ENCODE results near the gene PRC1.
A peak's percentile ranks its signal among the peaks of the same experiment; 100 is the strongest.

Gene PRC1

GRCh38 chr15:90939756-90940155 lies 54.6 kb downstream of the PRC1 start:
- no peak overlapping the region for H3K4me3 ChIP-seq (ENCODE audit: low read length)
- TF ChIP-seq, protein P1, sequence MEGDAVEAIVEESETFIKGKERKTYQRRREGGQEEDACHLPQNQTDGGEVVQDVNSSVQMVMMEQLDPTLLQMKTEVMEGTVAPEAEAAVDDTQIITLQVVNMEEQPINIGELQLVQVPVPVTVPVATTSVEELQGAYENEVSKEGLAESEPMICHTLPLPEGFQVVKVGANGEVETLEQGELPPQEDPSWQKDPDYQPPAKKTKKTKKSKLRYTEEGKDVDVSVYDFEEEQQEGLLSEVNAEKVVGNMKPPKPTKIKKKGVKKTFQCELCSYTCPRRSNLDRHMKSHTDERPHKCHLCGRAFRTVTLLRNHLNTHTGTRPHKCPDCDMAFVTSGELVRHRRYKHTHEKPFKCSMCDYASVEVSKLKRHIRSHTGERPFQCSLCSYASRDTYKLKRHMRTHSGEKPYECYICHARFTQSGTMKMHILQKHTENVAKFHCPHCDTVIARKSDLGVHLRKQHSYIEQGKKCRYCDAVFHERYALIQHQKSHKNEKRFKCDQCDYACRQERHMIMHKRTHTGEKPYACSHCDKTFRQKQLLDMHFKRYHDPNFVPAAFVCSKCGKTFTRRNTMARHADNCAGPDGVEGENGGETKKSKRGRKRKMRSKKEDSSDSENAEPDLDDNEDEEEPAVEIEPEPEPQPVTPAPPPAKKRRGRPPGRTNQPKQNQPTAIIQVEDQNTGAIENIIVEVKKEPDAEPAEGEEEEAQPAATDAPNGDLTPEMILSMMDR (conservative IDR thresholded peaks at IDR 0.05; ENCODE audit: low read length), result no peak
- no peak for DNase-seq (ENCODE audit: low read depth)

DNA sequence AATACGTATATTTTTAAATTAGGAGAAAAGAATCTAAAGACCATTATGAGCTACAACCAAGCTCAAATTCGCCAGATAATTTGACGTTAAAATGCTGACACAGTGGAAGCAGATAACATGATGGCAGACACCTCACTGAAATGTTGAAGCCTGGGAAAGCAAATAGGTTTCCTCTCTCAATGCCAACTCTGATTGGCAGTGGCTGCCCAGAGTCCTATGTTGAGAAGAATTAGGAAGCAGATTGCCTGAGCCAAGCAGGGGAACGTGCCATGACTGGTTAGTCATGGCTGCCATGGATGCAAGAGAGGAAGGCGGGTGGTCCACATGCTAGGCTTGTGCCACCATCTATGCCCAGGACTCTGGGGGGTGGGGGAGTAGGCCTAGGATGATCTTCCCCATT lies 56.1 kb downstream of the PRC1 start:
- DNase-seq (ENCODE audit: low read depth), result no peak
- TF ChIP-seq, protein P1 (conservative IDR thresholded peaks at IDR 0.05; ENCODE audit: low read length), result no peak
- no peak overlapping the region for H3K4me3 ChIP-seq (ENCODE audit: low read length)

DNA sequence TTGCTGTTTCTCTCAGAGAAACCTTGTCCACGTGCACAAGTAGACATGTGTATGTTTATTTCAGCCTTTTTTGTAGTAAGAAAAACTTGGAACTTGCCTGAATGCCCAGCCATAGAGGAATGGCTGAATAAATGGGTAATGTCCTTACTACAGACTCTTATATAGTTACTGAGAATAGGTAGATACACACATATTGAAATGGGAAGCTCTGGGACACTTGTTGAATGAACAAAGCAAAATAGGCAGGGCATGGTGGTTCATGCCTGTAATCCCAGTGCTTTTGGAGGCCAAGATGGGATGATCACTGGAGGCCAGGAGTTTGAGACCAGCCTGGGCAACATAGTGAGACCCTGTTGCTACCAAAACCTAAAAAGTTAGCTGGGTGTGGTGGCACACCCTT lies 57.5 kb downstream of the PRC1 start:
- no peak overlapping the region for H3K4me3 ChIP-seq (ENCODE audit: low read length)
- DNase-seq (ENCODE audit: low read depth), result no peak
- TF ChIP-seq, protein P1 (conservative IDR thresholded peaks at IDR 0.05; ENCODE audit: low read length), result no peak

GRCh38 chr15:90934949-90935751 lies 59.2 kb downstream of the PRC1 start, which contains the start of gene UNC45A:
UNC45A (plus strand) TSS chr15:90935285; CDS start chr15:90935325, 40 bp downstream.
- peak; percentile 73 for DNase-seq (ENCODE audit: low read depth)
- peak within 1 kb of the TSS; percentile 81 for H3K4me3 ChIP-seq (ENCODE audit: low read length)

GRCh38 chr15:90934256-90934948 lies 59.9 kb downstream of the PRC1 start:
- TF ChIP-seq, protein P1 (conservative IDR thresholded peaks at IDR 0.05; ENCODE audit: low read length), result peak; percentile 86
- peak overlapping the region; percentile 81 for H3K4me3 ChIP-seq (ENCODE audit: low read length)

More at GRCh38 chr15:90934949-90935751, 59.2 kb downstream of the PRC1 start, which contains the start of gene UNC45A:
- TF ChIP-seq, protein P1 (conservative IDR thresholded peaks at IDR 0.05; ENCODE audit: low read length), result no peak

DNA sequence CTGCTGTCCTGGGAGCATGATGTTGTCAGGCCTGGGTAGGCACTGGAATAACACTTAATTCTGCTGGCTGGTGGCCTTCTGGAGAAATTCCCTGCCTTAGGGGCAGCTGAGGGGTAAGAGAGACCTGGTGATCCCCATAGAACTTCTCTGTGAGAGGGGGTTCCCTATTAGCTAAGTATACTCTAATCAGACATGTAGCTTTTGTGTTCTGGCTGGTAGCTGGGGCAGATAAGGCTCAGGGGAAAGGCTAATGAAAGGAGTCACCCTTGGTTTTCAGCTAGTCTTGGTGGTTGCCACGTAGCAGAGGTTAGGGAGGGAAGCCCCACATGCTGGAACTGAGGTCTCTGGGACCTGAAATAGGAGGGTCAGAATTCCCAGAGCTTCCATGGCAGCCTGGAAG lies 61.0 kb downstream of the PRC1 start:
- TF ChIP-seq, protein P1 (conservative IDR thresholded peaks at IDR 0.05; ENCODE audit: low read length), result no peak
- no peak for DNase-seq (ENCODE audit: low read depth)

More at GRCh38 chr15:90934256-90934948, 59.9 kb downstream of the PRC1 start:
- peak; percentile 78 for DNase-seq (ENCODE audit: low read depth)

More for the DNA sequence above, 61.0 kb downstream of the PRC1 start:
- H3K4me3 ChIP-seq (ENCODE audit: low read length), result no peak overlapping the region

Data from AG10803 (cell line).